ENCODE data around the gene ERC2.

Gene ERC2

GRCh38 chr3:56193519-56193918 is 274.7 kb downstream of the ERC2 start:
- no peaks in the 10 kb centered on the region for H3K36me3 ChIP-seq (ENCODE audit: low read length)
- H3K9me3 ChIP-seq (ENCODE audit: insufficient read depth, low read length): no peaks in the 10 kb centered on the region
- no peaks in the 10 kb centered on the region for H3K27me3 ChIP-seq (ENCODE audit: low read length)
- TF ChIP-seq EZH2phosphoT487 (conservative IDR thresholded peaks at IDR 0.05; ENCODE audit: low read length) (no peak), CTCF (IDR thresholded peaks at IDR 0.05; ENCODE audit: insufficient read depth, low read length, poor library complexity, severe bottlenecking) (no peak)
- no peak overlapping the region for H2AFZ ChIP-seq (ENCODE audit: low read depth, low read length, severe bottlenecking)
- H3K4me2 ChIP-seq (ENCODE audit: low read depth, low read length, poor library complexity, severe bottlenecking): no peak overlapping the region
- H3K27ac ChIP-seq (ENCODE audit: low read depth, low read length): no peak overlapping the region
- H3F3A ChIP-seq (ENCODE audit: insufficient read depth): no peaks in the 10 kb centered on the region
- no peaks in the 10 kb centered on the region for H3K9me2 ChIP-seq (replicated peaks; ENCODE audit: insufficient read depth, low read length)
- no peak overlapping the region for H3K4me3 ChIP-seq (ENCODE audit: insufficient read depth, low read length, poor library complexity, severe bottlenecking)
- H4K20me1 ChIP-seq (ENCODE audit: low read depth, low read length): no peaks in the 10 kb centered on the region
- H3K9ac ChIP-seq (ENCODE audit: low read length): no peak overlapping the region
- no peaks in the 10 kb centered on the region for H3K79me2 ChIP-seq (ENCODE audit: insufficient read depth, low read length)

GRCh38 chr3:56192001-56192400 is 276.3 kb downstream of the ERC2 start:
- Histone ChIP-seq H3K36me3 (ENCODE audit: low read length) (no peaks in the 10 kb centered on the region), H3K9ac (ENCODE audit: low read length) (no peak overlapping the region), H3K9me3 (ENCODE audit: insufficient read depth, low read length) (no peaks in the 10 kb centered on the region), H3K27me3 (ENCODE audit: low read length) (no peaks in the 10 kb centered on the region), H3K79me2 (ENCODE audit: insufficient read depth, low read length) (no peaks in the 10 kb centered on the region), H3K27ac (ENCODE audit: low read depth, low read length) (no peak overlapping the region), H4K20me1 (ENCODE audit: low read depth, low read length) (no peaks in the 10 kb centered on the region), H3K4me2 (ENCODE audit: low read depth, low read length, poor library complexity, severe bottlenecking) (no peak overlapping the region), H3F3A (ENCODE audit: insufficient read depth) (no peaks in the 10 kb centered on the region), H3K9me2 (replicated peaks; ENCODE audit: insufficient read depth, low read length) (no peaks in the 10 kb centered on the region), H3K4me3 (ENCODE audit: insufficient read depth, low read length, poor library complexity, severe bottlenecking) (no peak overlapping the region), H2AFZ (ENCODE audit: low read depth, low read length, severe bottlenecking) (no peak overlapping the region)
- no peak for TF ChIP-seq EZH2phosphoT487 (conservative IDR thresholded peaks at IDR 0.05; ENCODE audit: low read length)
- TF ChIP-seq CTCF (IDR thresholded peaks at IDR 0.05; ENCODE audit: insufficient read depth, low read length, poor library complexity, severe bottlenecking): no peak

GRCh38 chr3:56190771-56191305 is 277.4 kb downstream of the ERC2 start:
- Histone ChIP-seq H3K27me3 (ENCODE audit: low read length) (no peaks in the 10 kb centered on the region), H3K79me2 (ENCODE audit: insufficient read depth, low read length) (no peaks in the 10 kb centered on the region), H3K9me3 (ENCODE audit: insufficient read depth, low read length) (no peaks in the 10 kb centered on the region), H4K20me1 (ENCODE audit: low read depth, low read length) (no peaks in the 10 kb centered on the region), H3K36me3 (ENCODE audit: low read length) (no peaks in the 10 kb centered on the region), H3K4me2 (ENCODE audit: low read depth, low read length, poor library complexity, severe bottlenecking) (no peak overlapping the region), H3K9ac (ENCODE audit: low read length) (no peak overlapping the region), H3K9me2 (replicated peaks; ENCODE audit: insufficient read depth, low read length) (no peaks in the 10 kb centered on the region), H3K4me3 (ENCODE audit: insufficient read depth, low read length, poor library complexity, severe bottlenecking) (no peak overlapping the region), H3K27ac (ENCODE audit: low read depth, low read length) (no peak overlapping the region), H2AFZ (ENCODE audit: low read depth, low read length, severe bottlenecking) (no peak overlapping the region), H3F3A (ENCODE audit: insufficient read depth) (no peaks in the 10 kb centered on the region)
- TF ChIP-seq EZH2phosphoT487 (conservative IDR thresholded peaks at IDR 0.05; ENCODE audit: low read length) (no peak), CTCF (IDR thresholded peaks at IDR 0.05; ENCODE audit: insufficient read depth, low read length, poor library complexity, severe bottlenecking) (no peak)

Data from SU-DHL-6 (cell line).